PC-9 (cell line): Measurements from ENCODE around the gene CHURC1. TPM values are rescaled to one million over a fixed set of nuclear protein-coding genes. Genes with fewer than 3 reads are reported as not detected.
A peak's percentile ranks its signal among the peaks of the same experiment; 100 is the strongest.
"Not testable (repeated sequence)": the region's sequence is repeated elsewhere in the genome, so short reads cannot be mapped to it uniquely, and the experiment has no call there.

Experiments used
- BruUV-seq: library from RNA; stranded (reverse); fragments of 400-500 nt; replicated peaks from 2 replicates; lab custom pipeline; 2021; lab: Mats Ljungman, UMichigan
- CTCF ChIA-PET: fragments of 300-600 bp; sonication (Branson Sonifier 250); formaldehyde crosslinking; loops from one replicate; lab custom pipeline; 2022; ENCODE audit warnings: antibody characterized with exemption; lab: Charles Lee
- POLR2A ChIA-PET: fragments of 300-600 bp; sonication (Branson Sonifier 250); formaldehyde crosslinking; loops from one replicate; lab custom pipeline; 2022; ENCODE audit warnings: antibody characterized with exemption; ENCODE audit not compliant: unreplicated experiment; lab: Charles Lee
- DNase-seq, 2 experiments: peaks; one replicate each; pipeline versions ENCODE4 v3.0.0 to v3.0.0-alpha.2; 2015 to 2022; ENCODE audit warnings: mixed read lengths in 1 of 2
- H2AFZ ChIP-seq: fragments of 200-600 bp; sonication (generic); 2 replicates; pipeline ENCODE4 v1.8.1; 2017; ENCODE audit warnings: antibody characterized with exemption
- H3F3A ChIP-seq: fragments of 200-600 bp; sonication (generic); 2 replicates; pipeline ENCODE4 v1.8.1; 2017; ENCODE audit warnings: antibody characterized with exemption, mild to moderate bottlenecking, low read depth; ENCODE audit not compliant: insufficient read depth
- H3K27ac ChIP-seq: fragments of 200-600 bp; sonication (generic); 2 replicates; pipeline ENCODE4 v1.6.1; 2016; ENCODE audit warnings: mixed run types
- H3K27me3 ChIP-seq: fragments of 200-600 bp; sonication (generic); 2 replicates; pipeline ENCODE4 v1.6.1; 2016; ENCODE audit warnings: low read depth, mixed run types; ENCODE audit not compliant: insufficient read depth
- H3K36me3 ChIP-seq: fragments of 200-600 bp; sonication (generic); 2 replicates; pipeline ENCODE4 v1.6.1; 2016; ENCODE audit warnings: low read depth, mixed run types
- H3K4me1 ChIP-seq: fragments of 200-600 bp; sonication (generic); replicated peaks from 2 replicates; pipeline ENCODE4 v1.6.1; 2016; ENCODE audit warnings: mixed run types; ENCODE audit not compliant: insufficient read depth
- H3K4me2 ChIP-seq: fragments of 200-600 bp; sonication (generic); 2 replicates; pipeline ENCODE4 v1.6.1; 2017; ENCODE audit warnings: mixed run types
- H3K4me3 ChIP-seq: fragments of 200-600 bp; sonication (generic); 2 replicates; pipeline ENCODE4 v1.6.1; 2016; ENCODE audit warnings: mixed run types
- H3K79me2 ChIP-seq: fragments of 200-600 bp; sonication (generic); 2 replicates; pipeline ENCODE4 v1.6.1; 2017; ENCODE audit warnings: low read depth, mixed run types
- H3K9me2 ChIP-seq: fragments of 200-600 bp; sonication (generic); 2 replicates; pipeline ENCODE4 v1.8.1; 2017; ENCODE audit warnings: mild to moderate bottlenecking; ENCODE audit not compliant: insufficient read depth
- H3K9me3 ChIP-seq: fragments of 200-600 bp; sonication (generic); 2 replicates; pipeline ENCODE4 v1.8.1; 2016; ENCODE audit warnings: low read depth; ENCODE audit not compliant: insufficient read depth
- H4K20me1 ChIP-seq: fragments of 200-600 bp; sonication (generic); 2 replicates; pipeline ENCODE4 v1.8.1; 2017; ENCODE audit not compliant: insufficient read depth
- EZH2 ChIP-seq: fragments of 200-600 bp; sonication (generic); IDR thresholded peaks from 2 replicates; pipeline ENCODE4 v1.8.0; 2017; ENCODE audit warnings: antibody characterized with exemption, low read depth
- intact Hi-C: fragments of 100-400 bp; cut with micrococcal nuclease; formaldehyde crosslinking; loops from one replicate; pipeline ENCODE4 v1.10.0; 2022; ENCODE audit not compliant: unreplicated experiment
- total RNA-seq: library from RNA; stranded (reverse); gene quantifications from 2 replicates; pipeline ENCODE4 v1.2.3, GENCODE V29; 2021
- TF ChIP-seq, protein P1 (sequence below): fragments of 200-600 bp; sonication (generic); conservative IDR thresholded peaks from 2 replicates; pipeline ENCODE4 v1.6.1; 2017; ENCODE audit warnings: mixed run types, antibody characterized with exemption, mild to moderate bottlenecking, moderate library complexity

CHURC1 gene
- total RNA-seq, 1 experiment from 2014 or later = 91.8 TPM

DNA sequence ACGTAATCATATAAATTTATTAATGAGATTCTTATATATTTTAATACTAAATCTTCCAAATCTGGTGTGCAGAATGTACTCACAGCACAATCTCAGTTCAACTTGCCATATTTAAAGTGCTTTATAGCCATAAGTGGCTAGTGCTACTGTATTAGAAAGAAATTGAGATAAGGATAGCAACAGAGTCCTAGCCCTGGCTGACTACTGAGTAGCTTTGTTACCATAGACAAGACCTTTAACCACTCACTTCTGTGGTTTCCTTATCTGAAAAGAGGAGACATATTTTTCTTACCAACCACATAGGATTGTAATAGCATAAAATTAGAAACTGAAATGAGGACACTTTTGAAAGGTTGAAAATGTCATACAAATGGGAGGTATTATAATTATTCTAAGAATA, 2.0 kb upstream of the CHURC1 start:
- no TSS peak for BruUV-seq
- intact Hi-C loops = loop anchor here (5.0 to 10.0 kb wide), 2 partner anchors 240 to 407 kb away; partner anchors contain the start of genes ZBTB1 and ZBTB25
- TF ChIP-seq, protein P1, sequence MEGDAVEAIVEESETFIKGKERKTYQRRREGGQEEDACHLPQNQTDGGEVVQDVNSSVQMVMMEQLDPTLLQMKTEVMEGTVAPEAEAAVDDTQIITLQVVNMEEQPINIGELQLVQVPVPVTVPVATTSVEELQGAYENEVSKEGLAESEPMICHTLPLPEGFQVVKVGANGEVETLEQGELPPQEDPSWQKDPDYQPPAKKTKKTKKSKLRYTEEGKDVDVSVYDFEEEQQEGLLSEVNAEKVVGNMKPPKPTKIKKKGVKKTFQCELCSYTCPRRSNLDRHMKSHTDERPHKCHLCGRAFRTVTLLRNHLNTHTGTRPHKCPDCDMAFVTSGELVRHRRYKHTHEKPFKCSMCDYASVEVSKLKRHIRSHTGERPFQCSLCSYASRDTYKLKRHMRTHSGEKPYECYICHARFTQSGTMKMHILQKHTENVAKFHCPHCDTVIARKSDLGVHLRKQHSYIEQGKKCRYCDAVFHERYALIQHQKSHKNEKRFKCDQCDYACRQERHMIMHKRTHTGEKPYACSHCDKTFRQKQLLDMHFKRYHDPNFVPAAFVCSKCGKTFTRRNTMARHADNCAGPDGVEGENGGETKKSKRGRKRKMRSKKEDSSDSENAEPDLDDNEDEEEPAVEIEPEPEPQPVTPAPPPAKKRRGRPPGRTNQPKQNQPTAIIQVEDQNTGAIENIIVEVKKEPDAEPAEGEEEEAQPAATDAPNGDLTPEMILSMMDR = no peak
- TF ChIP-seq EZH2 = no peak
- ChIA-PET CTCF (interaction anchor here (1.8 kb wide), 1 partner anchor 31 kb away, joined by 6 read pairs; no protein-coding TSS in a partner anchor), POLR2A (no interaction called here)
- no peaks in the 10 kb centered on the region; the same call in 1 of the 2 replicates for H3K9me2 ChIP-seq
- H3K4me2 ChIP-seq = no peak overlapping the region
- no peaks in the 10 kb centered on the region for H3K36me3 ChIP-seq
- H4K20me1 ChIP-seq = peaks cover 4% of the 10 kb centered on the region; the same call in 1 of the 2 replicates
- H3K79me2 ChIP-seq = peaks cover 30% of the 10 kb centered on the region
- no peak overlapping the region for H3K4me3 ChIP-seq
- no peak overlapping the region for H2AFZ ChIP-seq
- peaks cover 17% of the 10 kb centered on the region for H3K4me1 ChIP-seq
- H3K27me3 ChIP-seq = no peaks in the 10 kb centered on the region
- 0 out of 2 replicates have a peak, but pooled peaks cover 4% of the 10 kb centered on the region for H3F3A ChIP-seq
- no peaks in the 10 kb centered on the region for H3K9me3 ChIP-seq
- DNase-seq = no peak
- no peak overlapping the region for H3K27ac ChIP-seq

DNA sequence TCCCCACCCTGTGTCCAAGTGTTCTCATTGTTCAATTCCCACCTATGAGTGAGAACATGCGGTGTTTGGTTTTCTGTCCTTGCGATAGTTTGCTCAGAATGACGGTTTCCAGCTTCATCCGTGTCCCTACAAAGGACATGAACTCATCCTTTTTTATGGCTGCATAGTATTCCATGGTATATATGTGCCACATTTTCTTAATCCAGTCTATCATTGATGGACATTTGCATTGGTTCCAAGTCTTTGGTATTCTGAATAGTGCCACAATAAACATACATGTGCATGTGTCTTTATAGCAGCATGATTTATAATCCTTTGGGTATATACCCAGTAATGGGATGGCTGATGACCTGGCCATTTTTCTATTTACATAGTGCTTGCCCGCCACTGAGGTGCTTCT, 778 bp upstream of the CHURC1 start:
- H3K27ac ChIP-seq, H3K27me3 ChIP-seq, H3K36me3 ChIP-seq, H3F3A ChIP-seq, H4K20me1 ChIP-seq, DNase-seq, H3K9me3 ChIP-seq, H3K9me2 ChIP-seq, BruUV-seq, CTCF ChIA-PET: not testable (repeated sequence)
- peaks cover 17% of the 10 kb centered on the region for H3K4me1 ChIP-seq
- POLR2A ChIA-PET = interaction anchor here (0.7 kb wide), 1 partner anchor 8 kb away, joined by 3 read pairs; no protein-coding TSS in a partner anchor
- intact Hi-C loops = loop anchor here (5.0 to 10.0 kb wide), 2 partner anchors 241 to 409 kb away; partner anchors contain the start of genes ZBTB1 and ZBTB25
- H3K4me2 ChIP-seq = peak overlapping the region; percentile 83
- peak overlapping the region; percentile 70; the same call in 1 of the 2 replicates for H3K4me3 ChIP-seq
- H3K79me2 ChIP-seq = peaks cover 42% of the 10 kb centered on the region
- H2AFZ ChIP-seq = peak overlapping the region; percentile 88; the same call in 1 of the 2 replicates

DNA sequence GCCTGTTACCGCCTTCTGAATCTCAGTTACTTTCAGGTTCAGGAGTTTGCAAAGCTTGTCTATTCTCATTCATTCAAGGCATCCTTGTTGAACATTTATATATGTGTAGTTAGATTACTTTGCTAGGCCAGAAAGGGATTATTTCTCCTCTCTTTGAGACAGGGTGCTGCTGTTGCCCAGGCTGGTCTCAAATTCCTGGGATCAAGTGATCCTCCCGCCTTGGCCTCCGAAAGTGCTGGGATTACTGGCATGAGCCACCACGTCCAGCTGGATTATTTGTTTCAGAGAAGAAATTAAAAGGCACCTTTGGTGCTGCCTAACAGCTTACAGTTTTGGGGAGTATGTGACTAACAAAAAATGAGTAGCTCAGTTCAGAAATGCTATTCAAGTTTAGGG, 772 bp downstream of the CHURC1 start:
- Histone ChIP-seq H3K9me3 (no peaks in the 10 kb centered on the region), H4K20me1 (peaks cover 11% of the 10 kb centered on the region; the same call in 1 of the 2 replicates), H3K27ac (peak overlapping the region; percentile 62; the same call in 1 of the 2 replicates), H3K4me3 (peak overlapping the region; percentile 70), H3K79me2 (peaks cover 56% of the 10 kb centered on the region), H3K4me1 (peaks cover 22% of the 10 kb centered on the region), H3K36me3 (0 out of 2 replicates have a peak, but pooled peaks cover 2% of the 10 kb centered on the region), H3K4me2 (peak overlapping the region; percentile 83), H3F3A (0 out of 2 replicates have a peak, but pooled peaks cover 4% of the 10 kb centered on the region), H3K9me2 (no peaks in the 10 kb centered on the region), H2AFZ (peak overlapping the region; percentile 88), H3K27me3 (no peaks in the 10 kb centered on the region)
- DNase-seq = no peak
- POLR2A ChIA-PET = interaction anchor here (0.6 kb wide), 2 partner anchors 8 to 105 kb away, joined by 4 to 8 read pairs; no protein-coding TSS in a partner anchor
- CTCF ChIA-PET = interaction anchor here (0.6 to 1.2 kb wide), 3 partner anchors 71 to 1454 kb away, joined by 5 to 17 read pairs (median 9); partner anchors contain the start of gene FNTB
- TF ChIP-seq, protein P1 = no peak
- TF ChIP-seq EZH2 = no peak
- intact Hi-C loops = loop anchor here (2.0 to 10.0 kb wide), 2 partner anchors 52 to 410 kb away; partner anchors contain the start of genes ZBTB1 and ZBTB25
- TSS peak; percentile 71 for BruUV-seq
